SIG-M5 treated with dmso at 0.1 percent for 504 hours (cell line): ENCODE results near the gene RNF220.

ENCODE experiments used
- DNase-seq: peaks from one replicate; lab custom pipeline; 2025; ENCODE audit not compliant: unreplicated experiment; lab: John Stamatoyannopoulos, UW

Gene RNF220

DNA sequence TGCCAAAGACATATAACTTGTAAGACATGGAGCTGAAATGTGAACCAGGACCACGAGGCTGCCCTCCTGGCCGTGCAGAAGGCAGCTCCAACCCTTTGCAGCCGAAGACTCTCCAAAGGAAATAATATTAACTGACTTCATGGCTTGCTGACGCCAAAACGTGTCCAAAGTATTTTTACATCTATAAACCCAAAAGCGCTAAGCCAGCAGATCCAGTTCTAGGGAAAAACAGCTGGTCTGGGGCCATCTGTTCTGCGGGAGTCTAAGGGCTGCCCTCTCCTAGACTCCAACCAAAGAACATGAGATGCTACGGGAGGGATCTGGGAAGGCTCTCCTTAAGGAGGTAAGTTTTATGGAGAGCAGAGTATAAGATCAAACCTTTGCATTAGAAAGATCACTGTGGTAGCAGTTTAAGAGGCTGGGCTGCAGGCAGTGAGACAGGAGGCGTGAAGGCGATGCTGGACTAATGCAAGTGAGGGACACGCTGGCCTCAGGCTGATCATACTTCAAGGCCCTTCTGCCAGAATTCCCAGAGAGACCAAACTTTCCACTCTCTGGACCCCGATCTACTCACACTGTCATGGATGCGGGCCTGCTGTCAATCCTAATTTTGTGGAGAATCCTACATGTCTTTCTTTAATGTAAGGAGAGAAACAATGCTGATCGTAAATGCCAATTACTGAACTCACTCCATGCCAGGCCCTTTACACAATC lies 268.1 kb downstream of the RNF220 start:
- DNase-seq = no peak

DNA sequence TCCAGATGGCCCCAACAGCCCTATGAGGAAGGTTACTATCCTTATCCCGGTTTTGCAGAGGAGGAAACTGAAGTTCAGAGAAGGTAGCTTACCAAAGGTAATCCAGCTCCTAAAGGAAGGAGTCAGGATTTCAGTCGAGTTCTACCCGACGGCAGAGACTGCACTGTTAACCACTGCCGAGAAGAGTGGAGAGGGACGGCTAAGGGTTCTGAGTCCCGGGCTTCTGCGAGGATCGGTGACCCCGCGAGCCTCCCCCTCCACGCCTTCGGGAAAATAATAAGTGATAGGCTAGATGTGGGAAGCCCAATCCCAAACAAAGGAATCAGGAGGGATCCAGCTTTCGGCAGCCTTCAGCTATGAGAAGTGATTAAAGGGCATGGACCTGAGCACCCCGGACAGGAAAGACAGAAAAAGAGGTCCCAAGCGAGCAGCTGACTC lies 268.6 kb downstream of the RNF220 start:
- DNase-seq = no peak

DNA sequence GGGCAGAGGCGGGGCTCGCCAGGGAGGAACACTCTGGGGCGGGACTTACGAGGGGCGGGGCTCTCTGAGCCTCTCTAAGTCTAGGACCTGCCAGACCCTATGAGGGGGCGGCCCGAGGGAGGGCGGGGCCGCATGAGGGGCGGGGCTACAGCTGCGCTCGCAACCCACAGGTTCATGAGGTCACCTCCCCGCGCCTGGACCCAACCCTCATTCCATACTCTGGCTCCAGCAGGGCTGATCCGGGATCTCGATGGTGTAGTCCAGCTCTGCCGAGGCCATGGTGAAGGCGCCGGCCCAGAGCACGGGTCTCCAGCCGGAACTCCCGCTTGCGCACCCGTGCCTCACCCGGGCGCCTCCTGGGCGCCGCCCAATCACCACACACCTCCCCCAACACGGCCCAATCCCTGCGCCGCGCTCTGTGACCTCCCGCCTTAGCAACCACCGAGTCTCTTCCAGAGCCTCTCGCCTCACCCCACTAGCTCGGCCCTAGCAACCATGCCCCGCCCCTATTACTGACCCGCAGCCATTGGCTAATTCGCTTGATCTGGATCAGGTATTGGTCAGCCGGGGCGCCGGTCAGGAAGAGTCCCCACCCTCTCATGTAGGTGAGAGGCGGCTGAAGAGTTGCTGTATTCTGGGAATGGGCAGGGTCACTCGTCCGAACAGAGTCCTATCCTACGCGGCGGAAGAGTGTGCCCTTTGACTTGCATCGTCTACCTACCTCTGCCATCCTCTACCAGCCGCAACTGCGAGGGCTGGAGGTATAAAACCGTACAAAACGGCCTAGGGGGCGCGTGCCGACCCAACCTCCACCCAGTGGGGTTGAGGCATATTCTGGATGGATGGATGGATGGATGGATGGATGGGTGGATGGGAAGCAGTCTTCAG lies 269.3 kb downstream of the RNF220 start, which contains the start of the genes ARMH1 and TMEM53:
ARMH1 (plus strand) TSS at position 602 of the 888 bp plus-strand sequence. CDS start 14,984 bp downstream, outside the sequence.
TMEM53 (minus strand) TSS at position 369 of the 888 bp plus-strand sequence; CDS start at position 279, 90 bp downstream.
- peak; percentile 92 for DNase-seq

DNA sequence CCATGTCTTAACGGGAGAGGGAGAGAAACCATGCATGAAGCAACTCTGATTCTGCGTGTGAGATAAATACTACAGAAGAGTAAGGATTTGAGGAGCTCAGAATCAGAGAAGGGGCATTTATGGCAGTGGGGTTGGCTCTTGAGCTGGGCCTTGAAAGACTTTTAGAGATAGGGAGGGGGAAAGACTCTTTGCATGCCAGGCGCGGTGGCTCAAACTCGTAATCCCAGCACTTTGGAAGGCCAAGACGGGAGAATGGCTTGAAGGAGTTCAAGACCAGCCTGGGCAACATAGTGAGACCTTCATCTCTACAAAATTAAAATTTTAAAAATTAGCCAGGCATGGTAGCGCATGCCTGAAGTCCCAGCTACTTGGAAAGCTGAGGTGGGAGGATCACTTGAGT lies 270.1 kb downstream of the RNF220 start:
- no peak for DNase-seq

DNA sequence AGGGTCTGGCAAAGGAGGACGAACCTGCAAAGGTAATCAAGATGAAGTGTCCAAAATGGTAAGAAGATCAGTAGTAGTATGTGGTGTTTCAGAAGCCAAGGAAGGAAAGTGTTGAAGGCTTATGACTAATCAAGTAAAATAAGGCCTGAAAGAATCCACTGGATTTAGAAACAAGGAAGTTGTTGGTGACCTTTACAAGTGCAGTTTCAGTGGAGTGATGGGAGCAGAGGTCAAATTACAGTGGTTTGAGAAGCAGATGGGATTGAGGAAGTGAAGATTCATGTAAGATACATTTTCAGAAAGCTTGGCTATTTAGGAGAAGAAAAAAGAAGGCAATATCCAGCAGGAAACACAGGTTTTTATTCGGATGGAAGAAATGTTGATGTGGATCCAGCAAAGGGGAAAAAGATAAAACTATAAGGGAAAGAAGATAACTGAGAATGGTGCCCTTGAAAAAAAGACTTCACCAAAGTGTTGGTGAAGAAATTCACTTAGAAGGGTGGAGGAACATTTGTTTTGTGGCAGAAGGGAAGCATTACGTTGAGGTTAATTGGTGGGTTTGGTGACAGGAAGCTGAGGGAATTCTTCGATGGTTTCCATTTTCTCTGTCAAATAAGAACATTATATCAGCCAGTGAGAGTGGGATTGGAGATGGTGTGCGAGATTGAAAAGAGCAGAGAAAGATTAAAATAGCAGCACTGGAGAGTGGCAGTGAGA lies 271.6 kb downstream of the RNF220 start:
- peak; percentile 98 for DNase-seq

DNA sequence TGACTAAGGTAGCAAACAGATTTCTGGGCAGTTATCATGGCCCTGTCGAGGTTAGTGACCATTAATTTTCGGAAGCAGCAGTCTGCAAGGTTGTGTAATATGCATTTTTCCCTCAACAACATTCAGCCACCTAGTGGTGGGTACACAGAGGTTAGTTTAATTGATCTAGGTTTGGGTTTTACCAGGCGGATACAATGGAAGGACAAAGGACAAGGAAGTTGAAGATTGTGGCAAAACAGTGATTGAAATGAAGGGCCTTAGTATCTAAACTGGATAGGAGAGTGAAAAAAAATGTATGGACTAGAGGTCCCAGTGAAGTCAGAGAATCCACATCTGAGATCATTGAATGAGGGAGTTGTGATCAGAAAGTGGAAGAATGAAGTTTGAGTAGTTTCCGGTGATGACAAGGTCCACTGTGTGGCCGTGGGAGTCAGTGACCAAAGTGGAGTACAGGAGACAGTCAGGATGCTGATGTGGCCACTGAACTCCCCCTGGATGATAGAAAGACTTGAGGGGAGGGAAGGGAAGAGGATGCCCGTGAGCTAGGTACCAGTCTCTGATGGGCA lies 272.2 kb downstream of the RNF220 start:
- peak; percentile 69 for DNase-seq

DNA sequence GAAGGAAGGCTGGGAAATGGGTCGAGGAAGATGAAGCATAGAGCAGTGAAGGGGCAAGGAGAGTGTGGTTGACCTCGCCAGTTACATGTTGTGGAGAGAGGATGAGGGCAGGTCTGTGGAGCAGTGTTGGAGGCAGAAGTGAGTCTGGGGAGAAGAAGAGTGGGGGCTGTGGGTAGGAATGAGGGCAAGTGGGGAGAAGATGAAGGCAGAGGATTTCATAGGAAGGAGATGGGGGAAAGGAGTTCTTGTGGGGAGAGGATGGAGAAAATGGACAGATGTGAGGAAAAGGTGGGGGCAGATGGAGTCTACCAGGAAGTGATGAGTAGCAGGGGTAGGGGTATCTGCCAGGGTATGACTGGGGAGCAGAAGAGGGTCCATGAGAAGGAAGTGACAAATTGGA lies 273.1 kb downstream of the RNF220 start:
- DNase-seq = no peak

DNA sequence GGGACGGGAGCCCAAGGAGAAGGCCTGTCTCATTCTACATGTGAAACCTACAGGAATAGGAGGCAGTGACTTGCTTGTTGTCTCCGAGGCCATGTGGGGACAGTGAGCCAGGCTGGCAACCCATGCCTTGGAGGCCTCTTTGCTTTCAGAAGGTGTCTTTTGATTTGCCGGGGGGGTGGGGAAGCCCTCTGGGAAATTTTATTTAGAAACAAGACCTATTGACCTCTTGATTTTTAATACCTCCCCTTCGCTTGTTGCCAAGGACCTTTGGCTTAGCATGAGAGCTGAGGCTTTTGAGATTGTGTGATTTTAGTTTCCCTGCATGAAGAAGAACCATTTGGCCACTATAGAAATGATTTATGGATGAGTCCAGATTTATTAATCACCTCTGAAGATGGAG lies 273.6 kb downstream of the RNF220 start:
- DNase-seq = no peak

DNA sequence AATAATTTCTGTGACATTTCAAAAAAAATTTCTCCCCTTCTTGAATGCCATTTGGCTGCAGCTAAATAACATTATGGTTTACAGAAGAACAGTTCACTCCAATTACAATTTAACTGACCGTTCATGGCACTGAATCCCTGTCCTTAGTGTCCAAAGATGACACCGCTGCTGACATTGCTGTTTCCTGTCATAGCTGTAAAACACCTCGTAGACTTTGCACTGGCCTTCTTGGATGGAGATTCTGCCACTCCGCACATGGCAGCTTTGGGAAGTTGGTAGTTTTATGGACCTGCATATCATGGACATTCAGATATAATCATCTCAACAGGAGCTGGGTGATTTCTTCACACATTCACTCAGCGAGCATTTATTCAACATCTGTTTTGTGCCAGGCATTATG lies 274.4 kb downstream of the RNF220 start:
- no peak for DNase-seq

DNA sequence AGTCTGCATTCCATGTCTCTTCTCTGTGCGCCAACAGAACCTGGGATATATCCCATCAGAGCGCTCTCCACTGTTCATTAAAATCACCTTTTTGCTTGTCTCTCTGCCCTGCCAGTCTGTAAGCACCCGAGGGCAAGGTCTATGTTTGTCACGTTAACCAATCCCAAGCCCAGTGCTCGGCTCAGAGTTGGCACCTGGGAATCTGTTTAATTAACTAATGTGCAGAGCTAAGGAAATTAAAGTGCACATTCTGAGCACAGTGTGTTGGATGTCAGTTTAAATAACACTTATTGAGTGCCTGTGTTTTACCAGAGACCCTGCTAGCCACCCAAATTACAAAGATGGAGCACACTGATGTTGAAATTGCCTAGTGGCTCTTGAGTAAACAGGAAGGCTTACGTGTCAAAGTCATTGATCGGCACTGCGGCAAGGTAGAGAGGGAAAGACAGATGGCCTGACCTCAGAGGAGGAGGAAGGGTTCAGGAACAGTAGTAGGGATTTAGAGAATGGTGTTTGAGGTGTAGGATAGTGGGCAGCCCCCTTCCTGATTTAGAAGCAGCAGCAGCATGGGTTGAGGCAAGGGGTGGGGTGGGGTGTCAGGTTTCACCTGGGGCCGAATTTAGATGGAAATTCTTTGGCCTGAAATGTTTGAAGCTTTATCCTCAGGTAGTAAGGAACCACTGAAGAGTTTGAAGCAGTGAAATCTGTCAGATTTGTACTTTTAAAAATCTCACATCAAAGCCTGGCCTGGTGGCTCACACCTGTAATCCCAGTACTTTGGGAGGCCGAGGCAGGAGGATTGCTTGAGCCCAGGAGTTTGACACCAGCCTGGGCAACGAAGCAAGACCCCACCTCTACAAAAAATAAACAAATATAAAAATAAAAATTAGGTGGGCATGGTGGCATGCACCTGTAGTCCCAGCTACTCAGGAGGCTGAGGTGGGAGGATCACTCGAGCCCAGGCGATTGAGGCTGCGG lies 277.1 kb downstream of the RNF220 start:
- peak; percentile 37 for DNase-seq

DNA sequence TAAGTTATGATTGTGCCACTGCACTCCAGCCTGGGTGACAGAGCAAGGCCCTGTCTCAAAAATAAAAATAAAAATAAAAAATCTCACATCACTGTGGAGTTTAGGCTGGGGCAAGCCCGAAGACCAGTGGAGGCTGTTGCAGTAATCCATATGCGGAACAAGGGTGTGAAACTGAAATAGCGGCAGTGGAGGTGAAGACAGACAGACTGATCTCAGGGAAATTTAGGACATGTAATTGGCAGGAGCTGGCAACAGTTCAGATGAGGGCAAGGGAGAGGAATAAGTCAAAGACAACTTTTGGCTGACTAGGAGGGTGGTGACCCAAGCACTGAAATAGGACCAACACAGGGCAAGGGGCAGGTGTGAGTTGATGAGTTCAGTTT lies 277.8 kb downstream of the RNF220 start:
- no peak for DNase-seq

DNA sequence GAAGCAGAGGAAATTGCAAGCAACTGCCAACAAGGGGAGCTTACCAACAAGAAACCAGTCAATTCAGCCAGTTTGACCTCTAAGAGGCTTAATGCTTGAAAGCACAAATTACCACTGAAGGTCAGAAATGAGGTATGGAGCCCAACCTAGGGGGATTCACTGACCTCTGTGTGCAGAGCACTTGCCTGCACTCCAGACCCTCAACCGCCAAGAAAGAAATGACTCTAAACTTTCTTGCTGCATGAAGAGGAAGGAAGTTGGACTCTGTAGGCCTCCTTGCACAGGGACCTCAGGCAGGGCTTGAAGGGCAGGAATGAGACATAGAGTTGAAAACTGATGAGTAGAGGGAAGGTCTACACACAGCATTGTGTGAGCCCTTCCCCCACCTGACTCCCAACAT lies 279.5 kb downstream of the RNF220 start:
- DNase-seq = peak; percentile 65

DNA sequence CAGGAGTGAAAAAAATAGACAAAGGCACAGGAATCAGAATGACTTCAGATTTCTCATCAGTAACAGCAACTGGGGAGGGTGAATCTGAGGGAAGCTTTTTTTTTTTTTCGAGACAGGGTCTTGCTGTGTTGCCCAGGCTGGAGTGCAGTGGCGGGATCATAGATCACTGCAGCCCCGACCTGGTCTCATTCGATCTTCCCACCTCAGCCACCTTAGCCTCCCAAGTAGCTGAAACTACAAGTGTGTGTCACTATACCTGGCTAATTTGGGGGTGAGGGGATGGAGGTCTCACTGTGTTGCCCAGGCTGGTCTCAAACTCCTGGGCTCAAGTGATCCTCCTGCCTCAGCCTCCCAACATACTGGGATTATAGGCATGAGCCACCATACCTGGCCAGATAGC lies 280.2 kb downstream of the RNF220 start:
- DNase-seq = no peak

DNA sequence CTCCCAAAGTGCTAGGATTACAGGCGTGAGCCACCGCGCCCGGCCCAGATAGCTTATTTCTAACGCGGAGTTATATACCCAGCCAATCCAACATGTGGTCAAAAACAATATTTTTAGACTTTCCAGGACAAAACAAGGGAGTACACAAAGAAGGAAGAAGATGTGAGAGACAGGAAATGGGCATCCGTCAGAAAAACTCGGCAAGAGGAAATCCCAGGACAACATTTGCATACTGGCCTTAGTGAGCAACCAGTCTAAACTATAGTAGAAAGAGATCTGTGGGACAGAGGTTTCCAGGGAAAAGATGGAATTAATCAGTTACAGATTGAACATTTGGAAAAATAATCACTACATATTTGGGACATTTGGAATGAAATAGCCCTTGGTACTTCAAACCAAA lies 280.8 kb downstream of the RNF220 start:
- DNase-seq = no peak

DNA sequence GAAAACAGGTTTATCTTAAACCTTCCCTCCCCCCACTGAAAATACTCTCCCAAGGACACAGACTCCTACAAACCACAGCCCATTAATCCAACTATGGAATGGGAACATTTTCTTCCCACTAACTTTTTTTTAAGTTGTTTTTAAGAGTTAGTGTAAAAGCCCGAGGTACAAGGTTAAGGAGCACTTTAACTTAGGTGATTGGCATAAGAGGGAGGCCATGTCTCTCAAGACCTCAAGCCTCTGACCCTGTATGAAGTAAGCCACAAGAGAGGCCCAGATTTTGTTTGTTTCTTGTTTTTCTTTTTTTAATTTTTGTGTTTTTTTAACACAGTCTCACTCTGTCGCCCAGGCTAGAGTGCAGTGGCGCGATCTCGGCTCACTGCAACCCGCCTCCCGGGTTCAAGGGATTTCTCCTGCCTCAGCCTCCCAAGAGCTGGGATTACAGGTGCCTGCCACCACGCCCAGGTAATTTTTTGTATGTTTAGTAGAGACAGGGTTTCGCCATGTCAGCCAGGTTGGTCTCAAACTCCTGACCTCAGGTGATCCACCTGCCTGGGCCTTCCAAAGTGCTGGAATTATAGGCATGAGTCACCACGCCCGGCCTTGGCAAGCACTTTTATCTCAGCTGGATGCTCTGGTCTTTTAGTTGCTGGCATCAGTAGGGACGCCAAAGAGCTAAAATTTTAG lies 283.8 kb downstream of the RNF220 start:
- DNase-seq = no peak

DNA sequence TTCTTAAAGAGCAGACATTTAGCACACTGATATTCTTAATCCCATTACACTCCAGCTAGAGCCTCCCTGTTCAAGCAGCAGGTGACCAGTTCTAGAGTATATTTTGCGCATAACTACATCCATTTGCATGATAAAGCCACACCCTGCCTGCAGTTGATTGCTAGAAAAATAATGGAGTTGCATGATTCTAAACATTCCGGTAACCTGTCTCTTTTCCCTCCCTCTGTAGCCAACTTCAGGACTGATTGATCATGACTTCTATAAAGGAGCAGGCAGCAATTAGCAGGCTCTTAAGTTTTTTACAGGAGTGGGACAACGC lies 284.4 kb downstream of the RNF220 start:
- DNase-seq = no peak

DNA sequence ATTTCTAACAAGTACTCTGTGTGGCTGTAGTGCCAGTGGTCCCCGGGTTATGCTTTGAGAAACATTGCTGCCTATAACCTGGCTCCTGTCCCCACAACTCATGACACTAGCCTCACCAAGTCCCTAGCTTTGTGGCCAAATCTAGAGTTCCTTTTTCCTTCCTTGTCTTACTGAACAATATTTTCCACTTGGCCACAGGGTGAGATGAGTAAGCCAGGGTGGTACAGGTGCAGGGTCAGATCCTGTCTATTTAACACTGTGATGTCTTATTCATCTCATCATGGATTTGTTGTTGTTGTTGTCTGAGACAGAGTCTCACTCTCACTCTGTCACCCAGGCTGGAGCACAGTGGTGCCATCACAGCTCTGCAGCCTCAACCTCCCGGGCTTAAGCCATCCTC lies 288.1 kb downstream of the RNF220 start:
- no peak for DNase-seq

DNA sequence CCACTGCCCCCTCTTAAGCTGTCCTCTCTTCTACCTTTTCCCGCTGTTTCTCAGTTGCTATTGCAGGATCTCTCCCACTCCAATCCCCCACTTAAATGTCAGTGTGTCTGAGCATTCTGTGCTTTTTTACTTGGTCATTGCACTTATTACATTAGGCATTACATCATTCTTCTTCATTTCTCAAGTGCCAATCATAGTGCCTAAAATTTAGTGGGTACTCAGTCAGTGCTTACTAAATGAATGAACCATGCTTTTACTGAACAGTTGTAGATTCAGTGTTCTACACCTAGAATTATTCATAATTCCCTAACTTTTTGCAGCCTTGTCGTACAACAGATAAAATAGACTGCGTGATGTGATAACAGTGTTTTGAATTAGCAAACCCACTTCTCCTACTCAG lies 288.8 kb downstream of the RNF220 start:
- no peak for DNase-seq

DNA sequence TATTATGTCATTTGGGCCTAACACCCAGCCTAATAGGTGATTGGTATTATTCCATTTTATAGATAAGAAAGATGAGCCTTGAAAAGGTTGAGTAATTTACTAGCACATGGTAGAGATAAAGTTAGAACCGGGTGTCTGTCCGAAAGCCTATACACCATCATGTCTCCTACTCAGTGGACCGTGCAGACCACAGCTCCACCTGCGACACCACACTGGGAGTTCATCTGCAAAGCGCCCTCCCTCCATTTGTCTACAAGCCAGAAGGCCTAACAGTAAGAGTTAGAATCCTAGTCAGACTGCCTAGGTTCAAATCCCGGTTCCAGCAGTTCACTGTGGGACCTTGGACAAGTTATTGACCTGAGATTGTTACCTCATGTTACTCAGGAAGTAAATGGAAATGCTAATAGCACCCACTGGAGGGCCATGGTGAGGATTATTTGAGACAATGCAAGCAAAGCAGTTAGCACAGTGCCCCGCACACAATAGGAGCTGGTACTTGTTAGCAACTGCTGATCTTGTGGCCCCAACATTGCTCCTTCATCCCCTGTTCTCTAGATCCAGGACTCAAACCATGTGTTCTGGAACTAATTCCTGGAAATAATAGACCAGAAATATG lies 289.9 kb downstream of the RNF220 start:
- no peak for DNase-seq
